D341Med (cell line): Measurements from ENCODE around the gene CD300LF.

ENCODE experiments used
- DNase-seq: peaks from one replicate; pipeline ENCODE4 v3.0.0; 2012; ENCODE audit warnings: low spot score

The CD300LF gene

DNA sequence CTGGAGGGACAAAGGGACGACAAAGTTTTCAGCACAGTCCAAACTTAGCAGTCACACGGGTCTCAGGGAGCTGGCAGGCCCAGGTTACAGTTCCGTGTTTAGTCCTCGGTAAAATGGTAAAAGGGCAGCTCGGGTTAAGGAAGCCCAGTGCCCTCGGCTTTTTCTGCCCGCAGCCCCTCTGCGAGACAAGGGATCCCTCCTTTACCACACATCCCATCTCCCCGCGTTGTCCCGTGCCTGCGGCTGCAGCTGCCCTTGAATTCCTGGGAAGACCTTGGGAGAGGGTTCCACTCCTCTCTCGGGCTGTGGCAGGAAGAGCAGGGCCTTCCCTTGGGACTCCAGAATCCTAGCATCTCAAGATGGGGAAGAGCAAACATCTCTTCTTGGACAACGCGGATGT is 17.1 kb upstream of the CD300LF start:
- DNase-seq = peak; percentile 31

DNA sequence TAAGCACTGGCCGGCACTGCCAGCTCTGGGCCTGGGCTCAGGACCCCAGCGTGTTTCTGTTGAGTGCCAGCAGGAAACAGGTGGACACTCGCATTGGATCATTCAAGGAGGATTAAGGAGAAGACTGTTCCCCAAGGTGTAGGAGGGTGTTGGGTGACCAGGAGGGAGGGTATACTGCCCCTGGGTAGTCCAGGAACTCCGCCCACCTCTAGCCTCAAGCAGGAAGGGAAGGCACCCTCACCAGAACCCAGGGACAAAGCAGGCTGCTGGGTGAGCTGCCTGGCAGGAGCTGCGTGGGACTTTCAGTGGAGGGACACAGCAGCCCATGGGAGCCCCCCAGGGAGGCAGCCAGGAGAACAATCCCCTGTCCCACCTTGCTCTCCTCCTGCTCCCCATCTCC is 16.6 kb upstream of the CD300LF start:
- no peak for DNase-seq

DNA sequence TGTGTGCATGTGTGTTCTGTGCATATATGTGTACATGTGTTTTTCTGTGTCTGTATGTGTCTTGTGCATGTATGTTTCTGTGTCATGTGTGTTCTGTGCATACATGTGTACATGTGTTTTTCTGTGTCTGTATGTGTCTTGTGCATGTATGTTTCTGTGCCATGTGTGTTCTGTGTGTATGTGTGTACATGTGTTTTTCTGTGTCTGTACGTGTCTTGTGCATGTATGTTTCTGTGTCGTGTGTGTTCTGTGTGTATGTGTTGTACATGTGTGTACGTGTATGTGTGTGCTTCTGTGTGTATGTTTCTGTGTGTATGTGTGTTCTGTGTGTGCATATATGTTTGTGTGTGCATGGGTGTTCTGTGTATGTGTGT is 16.0 kb upstream of the CD300LF start:
- no peak for DNase-seq

DNA sequence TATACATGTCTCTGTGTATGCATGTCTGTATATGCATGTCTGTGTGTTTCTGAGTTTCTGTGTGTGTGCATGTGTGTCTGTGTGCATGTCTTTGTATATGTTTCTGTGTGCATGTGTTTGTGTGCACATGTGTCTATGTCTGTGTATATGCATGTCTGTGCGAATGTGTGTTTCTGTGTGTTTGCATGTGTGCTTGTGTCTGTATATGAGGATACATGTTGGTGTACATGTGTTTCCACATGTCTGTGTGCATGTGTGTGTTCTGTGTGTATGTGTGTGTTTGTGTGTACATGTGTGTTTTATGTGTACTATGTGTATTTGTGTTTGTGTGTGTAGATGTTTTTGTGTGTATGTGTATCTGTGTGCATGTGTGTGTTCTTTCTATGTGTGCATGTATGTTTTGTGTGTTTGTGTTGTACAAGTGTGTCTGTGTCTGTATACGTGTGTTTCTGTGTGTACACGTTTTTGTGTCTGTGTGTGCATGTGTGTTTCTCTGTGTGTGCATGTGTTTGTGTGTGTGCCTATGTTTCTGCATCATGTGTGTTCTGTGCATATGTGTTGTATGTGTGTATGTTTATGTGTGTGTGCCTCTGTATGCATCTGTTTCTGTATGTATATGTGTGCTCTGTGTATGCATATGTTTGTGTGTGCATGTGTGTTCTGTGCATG is 15.4 kb upstream of the CD300LF start:
- DNase-seq = no peak

DNA sequence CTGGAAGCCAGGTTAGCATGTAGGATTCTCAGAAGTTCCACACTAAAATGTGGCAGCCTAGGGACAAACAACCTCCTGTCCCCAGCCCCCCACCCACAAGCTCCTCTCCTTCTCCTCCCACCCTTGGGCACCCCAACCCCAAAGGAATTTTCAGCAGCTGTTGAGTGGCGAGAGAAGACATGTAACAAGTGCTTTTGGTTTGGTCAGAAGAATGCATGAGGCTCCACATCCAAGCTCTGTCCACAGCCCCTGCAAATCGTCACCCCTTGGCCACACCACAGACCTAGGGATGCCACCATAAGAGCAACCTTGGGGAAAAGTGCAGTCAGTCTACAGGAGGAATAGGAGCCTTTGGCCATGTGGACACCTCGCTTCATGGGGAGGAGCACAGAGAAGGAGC is 12.4 kb upstream of the CD300LF start:
- DNase-seq = no peak

DNA sequence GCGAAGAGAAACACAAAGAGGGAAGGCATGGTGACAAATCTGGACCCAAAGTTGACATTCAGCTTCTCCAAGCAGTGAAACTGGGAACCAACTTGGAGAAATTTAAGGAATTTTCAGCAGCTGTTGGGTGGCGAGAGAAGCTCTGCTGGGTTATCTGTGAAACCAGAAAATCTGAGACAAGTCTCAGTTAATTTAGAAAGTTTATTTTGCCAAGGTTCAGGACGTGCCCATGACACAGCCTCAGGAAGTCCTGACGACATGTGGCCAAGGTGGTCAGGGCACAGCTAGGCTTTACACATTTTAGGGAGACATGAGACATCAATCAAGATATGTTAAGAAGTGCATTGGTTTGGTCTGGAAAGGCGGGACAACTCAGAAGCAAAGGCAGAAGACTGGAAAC is 11.2 kb upstream of the CD300LF start:
- no peak for DNase-seq

DNA sequence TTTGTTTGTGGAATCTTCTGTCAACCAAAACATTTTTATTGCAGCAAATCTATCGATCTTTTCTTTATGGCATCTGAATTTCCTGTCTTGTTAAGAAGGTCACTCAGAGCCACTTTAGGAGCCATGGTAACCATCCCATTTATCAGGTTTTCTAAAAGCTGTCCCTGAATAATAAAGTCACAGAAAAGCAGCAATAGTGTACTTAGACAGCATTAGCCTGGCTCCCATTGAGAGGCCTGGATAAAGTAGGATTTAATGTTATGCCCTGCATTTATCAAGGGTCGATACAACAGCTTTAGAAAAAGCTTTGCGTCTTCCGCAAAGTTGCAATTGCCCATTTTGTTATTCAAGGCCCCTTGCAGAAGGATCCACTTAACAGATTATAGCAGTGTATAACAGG is 10.1 kb upstream of the CD300LF start:
- DNase-seq = no peak

DNA sequence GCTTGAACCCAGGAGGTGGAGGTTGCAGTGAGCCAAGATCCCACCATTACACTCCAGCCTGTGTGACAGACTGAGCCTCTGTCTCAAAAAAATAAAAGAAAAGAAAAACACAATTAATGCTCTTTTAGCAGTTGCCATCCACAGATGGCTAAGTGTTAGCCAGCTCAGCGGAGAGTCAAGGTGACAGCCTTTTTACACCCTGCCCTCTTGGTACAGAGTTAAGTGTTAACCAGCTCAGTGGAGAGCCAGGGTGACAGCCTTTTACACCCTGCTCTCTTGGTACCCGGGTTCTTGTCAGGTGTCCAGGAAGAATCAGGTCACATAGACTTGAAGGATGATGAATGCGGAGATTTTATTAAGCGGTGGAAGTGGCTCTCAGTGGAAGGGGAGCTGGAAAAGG is 7.8 kb upstream of the CD300LF start:
- DNase-seq = no peak

DNA sequence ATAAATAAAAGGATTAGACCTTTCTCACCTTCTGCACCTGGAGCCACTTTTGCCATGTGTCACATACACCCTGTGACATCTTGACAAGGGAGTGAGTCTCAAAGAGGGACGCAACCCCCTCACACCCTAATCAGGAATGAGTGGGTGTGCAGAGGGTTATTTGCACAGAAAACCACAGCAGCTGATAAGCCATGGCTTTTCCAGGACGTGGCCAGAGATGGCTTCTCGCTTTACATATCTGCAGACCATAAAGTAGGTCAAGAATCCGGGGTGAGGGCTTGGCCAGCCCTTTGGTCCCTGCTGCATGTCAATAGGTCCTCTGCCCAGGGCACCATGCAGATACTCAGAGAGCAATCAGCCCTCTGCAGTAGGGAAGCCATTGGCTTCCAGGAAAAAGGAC is 2.4 kb upstream of the CD300LF start:
- no peak for DNase-seq

DNA sequence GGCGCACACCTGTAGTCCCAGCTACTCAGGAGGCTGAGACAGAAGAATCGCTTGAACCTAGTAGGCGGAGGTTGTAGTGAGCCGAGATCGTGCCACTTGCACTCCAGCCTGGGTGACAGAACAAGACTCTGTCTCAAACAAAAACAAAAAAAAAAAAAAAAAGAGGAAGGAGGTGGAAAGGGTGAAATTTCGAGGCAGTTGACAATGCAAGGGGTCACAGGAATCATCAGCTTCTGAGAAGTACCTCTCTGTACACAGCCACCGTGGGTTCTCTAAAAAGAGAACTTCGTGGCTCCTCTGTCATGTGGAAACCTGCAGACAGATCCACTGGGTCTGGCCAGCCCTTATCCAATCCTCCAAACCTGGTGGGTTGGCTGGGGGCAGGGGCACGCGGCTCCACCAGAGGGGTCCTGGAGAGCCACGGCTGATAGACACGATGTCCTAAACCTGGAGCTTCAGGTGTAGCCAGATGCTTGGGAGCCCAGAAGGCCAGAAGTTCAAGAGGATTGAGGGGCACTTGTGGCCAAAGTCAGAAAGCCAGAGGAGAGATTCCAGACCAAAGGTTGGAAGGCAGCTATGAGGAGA is 540 bp upstream of the CD300LF start:
- DNase-seq = no peak

DNA sequence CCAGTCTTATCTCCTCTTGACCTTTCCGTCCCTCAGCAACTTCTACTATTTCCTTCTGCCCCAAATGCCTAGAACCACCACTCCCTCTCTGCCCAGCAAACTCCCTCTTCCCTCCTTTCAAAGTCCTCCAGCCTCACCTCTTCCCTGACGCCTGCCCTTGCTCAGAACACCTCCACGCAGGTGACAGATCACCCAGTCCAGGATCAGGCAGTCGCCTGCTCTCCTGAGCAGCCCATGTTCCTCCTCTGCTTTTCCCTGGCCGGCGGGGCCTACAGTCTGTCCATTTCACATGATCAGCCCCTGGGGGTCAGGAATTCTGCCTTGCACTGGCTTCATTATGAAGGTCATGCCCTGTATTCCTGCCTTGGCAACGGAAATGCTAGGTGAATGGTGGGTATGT is 422 bp downstream of the CD300LF start:
- DNase-seq = no peak

DNA sequence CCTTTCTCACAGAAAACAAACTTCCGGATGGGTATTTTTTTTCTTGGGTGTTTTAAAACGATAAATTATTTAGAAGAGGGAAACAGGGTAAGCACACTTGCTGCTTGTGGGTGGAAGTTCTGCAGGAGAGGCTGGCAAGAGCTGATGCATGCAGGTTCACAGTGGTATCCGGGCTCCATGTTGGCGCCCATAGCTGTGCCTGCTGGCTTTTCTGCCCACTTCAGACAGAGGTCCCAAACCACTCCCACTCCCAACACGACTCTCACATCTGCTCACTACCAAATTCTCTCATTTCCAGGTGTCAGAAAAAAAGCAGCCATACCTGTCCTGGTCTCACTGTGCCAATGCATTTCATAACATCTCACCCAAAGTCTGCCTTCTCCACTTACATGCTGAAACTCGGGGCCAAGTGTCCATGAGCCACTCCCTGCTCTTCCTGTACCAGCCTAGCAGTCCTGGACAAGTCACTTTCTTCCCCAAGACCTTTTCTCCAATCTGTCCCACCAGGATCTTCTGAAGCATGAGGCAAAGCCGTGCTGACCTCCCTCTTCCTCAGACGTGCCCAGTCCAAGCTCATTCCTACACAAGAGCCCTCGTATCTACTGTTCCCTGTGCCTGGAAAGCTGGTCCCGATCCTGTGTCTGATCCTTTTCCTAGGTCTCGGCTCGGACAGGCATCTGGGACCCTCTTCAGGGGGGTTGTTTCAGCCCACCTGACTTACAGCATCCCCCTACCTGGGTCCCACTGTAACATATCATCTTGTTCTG is 1.5 kb downstream of the CD300LF start:
- no peak for DNase-seq

DNA sequence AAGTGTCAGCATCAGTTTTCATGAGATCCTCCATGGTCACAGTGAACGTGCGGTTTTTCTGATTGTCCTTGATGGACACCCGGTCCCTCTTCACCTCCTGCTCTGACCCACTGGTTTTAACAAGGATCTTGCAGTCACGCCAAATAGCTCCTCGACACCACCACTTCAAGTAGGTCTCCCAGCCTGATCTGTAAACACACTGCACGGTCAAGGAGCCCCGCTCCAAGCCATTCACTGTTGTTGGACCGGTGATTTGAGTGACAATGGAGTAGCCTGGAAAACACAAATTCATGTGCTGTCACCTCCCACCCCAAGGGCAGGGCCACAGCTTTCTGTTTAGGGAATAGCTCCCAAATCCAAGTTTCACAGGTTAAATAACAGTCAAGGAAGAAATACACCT is 8.2 kb downstream of the CD300LF start:
- no peak for DNase-seq

DNA sequence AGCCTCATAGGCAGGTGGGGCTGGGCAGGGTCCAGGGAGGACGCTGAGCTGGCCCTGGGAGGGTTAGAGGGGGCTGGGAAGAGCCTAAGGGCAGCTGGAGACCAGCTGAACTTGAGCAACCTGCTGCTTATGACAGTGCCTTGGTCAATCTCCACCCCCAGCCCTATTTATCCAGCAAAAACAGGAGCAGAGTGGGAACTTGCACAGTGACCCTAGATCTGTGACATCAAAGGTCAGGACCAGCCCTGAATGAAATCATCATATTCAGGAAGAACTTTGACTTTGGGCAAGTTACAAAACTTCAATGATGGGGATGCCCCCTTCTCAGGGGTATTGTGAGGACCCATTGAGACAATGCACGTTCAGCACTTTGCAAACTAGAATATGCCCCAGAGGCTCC is 9.4 kb downstream of the CD300LF start:
- DNase-seq = no peak

DNA sequence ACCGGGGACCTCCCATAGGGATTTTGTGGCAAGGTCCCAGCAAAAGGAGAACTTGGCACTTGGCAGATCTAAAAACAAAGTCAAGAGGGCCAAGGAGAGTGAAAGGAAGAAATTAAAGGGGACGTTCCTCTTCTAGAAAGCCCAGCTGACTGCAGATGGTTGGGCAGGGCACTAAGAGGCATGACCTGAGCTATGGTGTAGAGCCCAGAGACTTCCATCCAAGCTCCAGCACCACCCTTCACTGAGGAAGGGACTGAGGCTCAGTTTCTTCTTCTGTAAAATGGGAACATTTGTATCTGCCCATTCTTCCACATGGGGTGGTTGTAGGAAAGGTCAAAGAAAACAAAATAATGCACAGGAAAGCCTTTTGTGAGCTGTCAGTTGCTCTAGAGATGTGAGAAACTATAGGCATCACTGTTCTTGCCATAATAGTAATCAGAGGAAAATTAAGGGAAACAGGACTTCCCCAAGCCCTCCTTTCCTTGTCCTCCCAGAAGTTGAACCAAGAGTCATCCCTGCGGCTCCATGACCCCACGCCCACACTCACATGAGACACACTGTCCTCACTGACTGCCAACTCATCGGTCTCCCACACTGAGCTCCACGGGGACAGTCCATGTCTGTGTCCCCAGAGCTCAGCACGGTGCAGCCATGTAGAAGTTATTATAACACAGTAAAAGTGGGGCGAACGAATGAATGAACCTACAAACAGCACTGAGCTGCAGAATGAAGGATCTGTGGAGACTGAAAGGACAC is 10.4 kb downstream of the CD300LF start:
- no peak for DNase-seq

DNA sequence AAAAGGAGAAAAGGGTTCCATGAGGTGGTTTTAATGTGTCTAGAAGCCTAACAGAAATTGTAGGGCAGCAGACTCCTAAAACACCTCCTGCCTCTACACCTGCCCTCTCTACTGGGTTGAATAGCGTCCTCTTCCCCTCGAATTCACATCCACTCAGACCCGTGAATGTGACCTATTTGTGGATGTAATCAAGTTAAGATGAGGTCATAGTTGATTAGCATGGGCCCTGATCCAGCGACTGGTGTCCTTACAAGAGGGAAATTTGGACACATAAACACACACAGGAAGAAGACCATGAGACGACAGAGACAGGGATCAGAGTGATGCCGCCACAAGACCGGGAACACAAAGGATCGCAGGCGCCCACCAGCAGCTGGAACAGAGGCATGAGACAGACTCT is 13.5 kb downstream of the CD300LF start:
- DNase-seq = no peak

DNA sequence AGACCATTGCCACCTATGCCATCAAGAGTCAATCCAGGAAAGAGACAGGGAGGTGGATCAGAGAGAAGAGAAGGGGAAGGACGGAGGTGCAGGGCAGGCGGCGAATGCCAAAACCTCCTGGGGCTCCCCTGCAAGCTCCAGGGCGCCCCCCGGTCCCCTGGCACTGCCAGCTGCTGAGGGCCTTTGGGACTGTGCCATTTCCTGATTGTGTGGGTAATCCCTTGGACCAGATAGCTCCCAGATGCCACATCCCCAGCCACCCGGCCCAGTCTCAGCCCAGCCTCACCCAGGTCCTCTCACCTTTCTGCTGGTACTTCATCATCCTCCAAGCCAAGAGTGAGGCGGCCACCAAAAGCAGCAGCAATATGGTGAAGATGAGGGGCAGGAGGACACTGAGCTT is 14.7 kb downstream of the CD300LF start:
- DNase-seq = no peak

DNA sequence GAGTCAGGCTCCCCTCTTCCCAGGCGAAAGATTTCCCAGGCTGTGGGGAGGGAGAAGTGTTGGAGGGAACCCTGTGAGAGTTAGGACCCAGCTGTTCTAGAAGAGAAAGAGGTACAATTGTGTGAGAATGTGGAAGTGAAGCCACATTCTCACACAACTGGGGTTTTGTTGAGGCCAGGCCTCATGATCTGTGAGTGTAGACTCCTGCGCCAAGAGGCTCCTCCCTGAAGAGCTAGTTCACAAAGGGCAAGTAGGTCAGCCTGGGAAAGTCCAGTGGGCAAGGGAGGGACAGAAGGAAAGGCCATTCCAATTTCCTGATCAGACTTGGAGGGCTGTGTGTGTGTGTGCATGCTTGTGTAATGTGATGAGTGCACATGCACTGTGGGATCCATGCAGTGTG is 15.2 kb downstream of the CD300LF start:
- no peak for DNase-seq

DNA sequence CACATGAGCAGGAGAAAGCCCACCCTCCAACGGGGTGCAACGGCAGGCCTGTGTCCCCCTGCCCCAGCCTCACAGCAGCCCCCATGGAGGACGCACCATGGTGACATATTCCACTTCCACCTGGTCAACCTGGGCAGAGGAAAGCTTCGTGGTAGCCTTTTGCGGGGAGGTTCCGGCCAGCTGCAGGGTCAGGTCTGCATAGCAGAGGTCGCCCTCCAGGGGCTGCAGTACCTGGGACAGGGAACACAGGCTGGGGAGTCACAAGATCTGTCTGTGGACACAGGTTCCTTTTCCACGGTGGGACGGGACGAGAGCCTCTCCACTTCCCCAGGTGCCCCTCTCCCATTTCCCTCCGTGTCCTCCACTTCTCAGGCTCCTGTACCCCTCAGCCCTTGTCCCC is 17.1 kb downstream of the CD300LF start:
- no peak for DNase-seq

DNA sequence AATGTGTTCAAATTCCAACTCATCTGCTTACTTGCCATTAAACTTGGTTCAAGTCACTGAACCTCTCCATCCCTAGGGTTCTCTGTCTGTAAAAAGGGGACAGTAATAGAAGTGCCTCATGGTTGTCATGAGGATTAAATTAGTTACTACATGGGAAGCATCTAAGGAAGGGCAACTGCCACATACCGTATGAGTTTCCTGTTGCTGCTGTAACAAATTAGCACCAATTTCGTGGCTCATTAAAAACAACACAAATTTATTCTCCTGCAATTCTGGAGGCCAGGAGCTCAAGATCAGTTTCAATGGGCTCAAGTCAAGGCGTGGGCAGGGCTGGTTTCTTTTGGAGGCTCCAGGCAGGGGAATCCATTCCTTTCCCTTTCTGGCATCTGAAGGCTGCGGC is 18.6 kb downstream of the CD300LF start:
- no peak for DNase-seq

DNA sequence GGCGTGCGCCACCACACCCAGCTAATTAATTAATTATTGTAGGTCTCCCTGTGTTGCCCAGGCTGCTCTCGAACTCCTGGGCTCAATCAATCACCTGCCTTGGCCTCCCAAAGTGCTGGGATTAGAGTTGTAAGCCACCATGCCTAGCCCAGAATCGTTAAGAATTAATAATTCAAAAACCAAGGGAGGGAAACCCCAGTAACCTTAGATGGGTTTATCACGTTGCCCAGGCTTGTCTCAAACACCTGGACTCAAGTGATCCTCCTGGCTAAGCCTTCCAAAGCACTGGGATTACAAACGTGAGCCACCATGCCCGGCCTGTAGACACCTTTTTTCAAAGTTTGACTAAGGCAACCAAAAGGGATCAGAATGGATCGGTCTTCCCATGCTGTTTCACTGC is 21.6 kb downstream of the CD300LF start:
- no peak for DNase-seq

DNA sequence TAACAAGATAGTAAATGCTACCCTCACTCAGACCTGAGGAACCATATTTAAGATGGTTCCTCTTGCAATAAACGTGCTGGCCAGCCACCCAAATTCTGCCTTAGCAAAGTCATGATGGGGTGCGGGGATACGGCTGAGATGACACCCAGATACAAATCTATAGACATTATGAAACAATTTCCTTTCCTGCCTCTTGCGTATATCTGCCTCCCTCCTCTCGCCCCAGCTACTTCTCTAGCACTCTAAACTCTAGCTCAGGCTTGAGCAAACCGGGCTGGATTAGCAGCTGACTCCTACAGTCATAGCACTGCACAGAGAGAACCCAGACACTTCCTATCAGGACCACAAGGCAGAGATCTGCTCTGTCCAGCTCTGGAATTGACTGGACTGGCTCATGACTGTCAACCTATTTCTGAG is 22.3 kb downstream of the CD300LF start:
- DNase-seq = no peak

DNA sequence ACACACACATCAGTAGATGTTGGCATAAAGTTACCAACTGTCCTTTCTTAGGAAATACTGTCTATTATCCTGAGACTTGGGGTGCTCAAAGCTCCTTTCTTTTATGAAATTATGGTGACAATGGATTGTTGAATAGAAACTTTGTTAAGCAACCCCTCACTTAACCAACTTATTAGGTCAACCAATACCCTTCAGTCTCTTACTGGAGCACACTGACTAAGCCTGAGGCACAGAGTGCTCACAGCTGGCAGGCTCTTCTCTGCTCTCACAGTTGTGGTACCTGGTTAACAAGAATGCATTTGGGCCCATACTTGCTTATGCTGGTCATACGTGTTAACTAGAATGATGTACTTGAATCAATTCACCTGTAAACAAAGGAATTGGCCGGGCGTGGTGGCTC is 24.8 kb downstream of the CD300LF start:
- DNase-seq = no peak
